T-helper 1 cell treated with Interleukin-12 subunit alpha and Interleukin-12 subunit beta and Interleukin-4 antibody, amounts not matched to agents 30 ng/mL and 1 ng/mL, for 36 hours (primary cell): ENCODE measurements around the gene ACIN1. TPM values are rescaled to one million over a fixed set of nuclear protein-coding genes. Genes with fewer than 3 reads are reported as not detected.
"Not testable (repeated sequence)": the region's sequence is repeated elsewhere in the genome, so short reads cannot be mapped to it uniquely, and the experiment has no call there.

Source experiments
- intact Hi-C: fragments of 100-400 bp; cut with micrococcal nuclease; formaldehyde crosslinking; loops from one replicate; pipeline ENCODE4 v1.15.1; 2024
- total RNA-seq: library from RNA; stranded (reverse); gene quantifications from 2 replicates; pipeline ENCODE4 v1.2.3, GENCODE V29; 2022

The ACIN1 gene
- total RNA-seq, 1 donor from 2014 or later: 219 TPM

GRCh38 chr14:23028799-23029198 is 66.1 kb downstream of the ACIN1 start:
- intact Hi-C loops: no loop called here

- intact Hi-C loops: no loop called here
Observed at GRCh38 chr14:23025151-23025814, 69.7 kb downstream of the ACIN1 start.

- intact Hi-C loops: no loop called here
Observed at GRCh38 chr14:23024612-23025075, 70.3 kb downstream of the ACIN1 start.

GRCh38 chr14:23023795-23024152 is 71.2 kb downstream of the ACIN1 start:
- intact Hi-C loops: no loop called here

GRCh38 chr14:23023022-23023794 is 71.7 kb downstream of the ACIN1 start:
- intact Hi-C loops: no loop called here

GRCh38 chr14:23021889-23022442 is 73.0 kb downstream of the ACIN1 start:
- intact Hi-C loops: no loop called here

- intact Hi-C loops: no loop called here
Observed at GRCh38 chr14:23021434-23021833, 73.5 kb downstream of the ACIN1 start.

GRCh38 chr14:23020143-23021128 is 74.5 kb downstream of the ACIN1 start:
- intact Hi-C loops: no loop called here

- intact Hi-C loops: no loop called here
Observed at GRCh38 chr14:23018107-23018506, 76.8 kb downstream of the ACIN1 start.

GRCh38 chr14:23017091-23017490 is 77.8 kb downstream of the ACIN1 start:
- intact Hi-C loops: no loop called here

- intact Hi-C loops: no loop called here
Observed at GRCh38 chr14:23015618-23016017, 79.3 kb downstream of the ACIN1 start.

- intact Hi-C loops: not testable (repeated sequence)
Observed at GRCh38 chr14:23013749-23014054, 81.2 kb downstream of the ACIN1 start.

- intact Hi-C loops: no loop called here
Observed at GRCh38 chr14:23013054-23013748, 81.7 kb downstream of the ACIN1 start.

- intact Hi-C loops: loop anchor here (1.0 kb wide), 1 partner anchor 291 kb away; no protein-coding TSS in a partner anchor
Observed at GRCh38 chr14:23009939-23010726, 84.8 kb downstream of the ACIN1 start, which contains the start of gene C14orf93. TSS of gene C14orf93 (minus strand) at chr14:23010143. CDS start at chr14:22999023, 11,120 bp downstream.

GRCh38 chr14:23009483-23009938 is 85.4 kb downstream of the ACIN1 start:
- intact Hi-C loops: no loop called here

GRCh38 chr14:23008831-23009230 is 86.1 kb downstream of the ACIN1 start:
- intact Hi-C loops: no loop called here
